HG03175 (cell line): Measurements from ENCODE around the gene SUGCT.

Experiments
- ATAC-seq: cut with Tn5 transposase; IDR thresholded peaks from one replicate; pipeline ENCODE4 v1.9.1; 2021; ENCODE audit warnings: mild to moderate bottlenecking, moderate library complexity; ENCODE audit not compliant: unreplicated experiment

SUGCT gene

DNA sequence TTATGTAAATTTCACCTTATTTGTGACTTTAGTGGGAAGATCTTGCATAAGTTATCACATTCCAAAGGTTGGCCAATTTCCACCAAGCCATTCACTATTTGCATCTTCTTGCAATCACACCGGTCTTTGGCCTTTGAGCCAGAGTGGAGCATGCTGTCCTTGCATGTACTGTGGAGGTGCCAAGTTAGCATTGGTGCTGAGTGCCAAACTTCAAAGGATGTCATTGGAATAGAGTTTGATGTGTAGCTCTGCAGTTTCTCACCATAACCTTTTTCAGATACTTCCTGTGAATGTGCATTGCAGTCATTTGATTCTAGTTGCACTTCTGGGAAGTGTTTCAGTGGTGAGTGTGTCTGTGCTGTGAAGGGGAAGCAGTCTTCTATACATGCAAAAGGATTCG, 620.6 kb downstream of the SUGCT start:
- no peak for ATAC-seq

DNA sequence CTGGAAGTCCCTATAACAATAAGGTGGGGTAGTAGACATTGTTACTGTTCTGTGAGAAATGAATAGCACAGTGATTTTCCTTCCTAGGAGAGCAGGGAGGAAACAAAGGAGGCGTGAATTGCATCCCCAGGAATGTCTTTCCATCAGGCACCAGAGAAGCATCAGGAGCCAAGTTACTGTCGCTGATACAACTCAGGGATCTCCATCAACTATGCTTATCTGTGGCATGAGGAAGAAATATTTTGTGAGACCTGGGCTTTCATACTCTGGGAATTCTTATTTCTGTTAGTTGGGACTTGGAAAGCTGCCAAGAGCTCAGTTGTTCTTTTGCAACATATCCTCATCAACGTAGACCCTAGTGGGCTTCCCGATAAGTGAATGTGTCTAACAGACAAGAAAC, 622.3 kb downstream of the SUGCT start:
- no peak for ATAC-seq

DNA sequence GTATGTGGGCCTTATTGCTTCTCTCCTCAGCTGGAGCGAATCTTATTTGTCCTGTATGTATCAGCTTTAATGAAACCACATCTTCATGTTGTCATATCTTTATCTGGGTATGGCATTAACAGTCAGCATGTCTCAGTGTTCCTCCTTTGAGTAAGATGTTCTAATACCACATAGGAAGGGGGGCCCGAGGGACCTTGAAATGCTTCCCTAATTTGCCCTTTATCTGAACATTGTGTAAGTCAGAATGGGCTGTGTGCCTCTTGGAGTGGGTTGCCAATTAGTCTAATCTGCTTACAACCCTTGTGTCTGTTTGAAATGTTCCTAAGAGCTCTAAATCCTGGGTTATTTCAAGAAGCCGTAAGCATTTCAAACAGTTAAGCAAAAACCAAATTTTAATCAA, 623.8 kb downstream of the SUGCT start:
- no peak for ATAC-seq

DNA sequence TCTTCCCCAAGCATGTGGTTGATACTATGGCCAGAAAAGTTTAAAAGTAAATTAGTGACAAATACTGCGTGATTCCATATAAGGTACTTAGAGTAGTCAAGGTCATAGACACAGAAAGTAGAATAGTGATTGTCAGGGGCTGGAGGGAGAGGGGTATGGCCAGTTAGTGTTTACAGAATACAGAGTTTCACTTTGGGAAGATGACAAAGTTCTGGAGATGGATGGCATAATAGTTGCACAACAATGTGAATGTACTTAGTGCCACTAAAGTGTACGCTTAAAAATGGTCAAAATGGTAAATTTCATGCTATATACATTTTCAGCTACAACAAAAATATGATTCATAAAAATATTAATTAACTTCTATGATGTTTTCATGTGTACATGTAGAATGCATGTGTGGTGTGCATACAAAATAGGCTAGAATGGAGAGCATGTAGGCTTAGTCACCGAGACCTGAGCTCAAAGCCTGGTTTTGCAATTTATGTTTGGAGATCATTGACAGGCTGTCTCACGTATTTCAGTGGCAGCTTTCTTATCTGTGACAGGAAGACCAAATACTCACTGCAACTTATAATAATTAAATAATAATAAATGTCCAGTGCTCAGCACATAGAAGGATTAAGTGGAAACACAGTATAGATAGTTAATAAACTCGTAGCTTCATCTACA, 625.6 kb downstream of the SUGCT start:
- ATAC-seq: no peak

DNA sequence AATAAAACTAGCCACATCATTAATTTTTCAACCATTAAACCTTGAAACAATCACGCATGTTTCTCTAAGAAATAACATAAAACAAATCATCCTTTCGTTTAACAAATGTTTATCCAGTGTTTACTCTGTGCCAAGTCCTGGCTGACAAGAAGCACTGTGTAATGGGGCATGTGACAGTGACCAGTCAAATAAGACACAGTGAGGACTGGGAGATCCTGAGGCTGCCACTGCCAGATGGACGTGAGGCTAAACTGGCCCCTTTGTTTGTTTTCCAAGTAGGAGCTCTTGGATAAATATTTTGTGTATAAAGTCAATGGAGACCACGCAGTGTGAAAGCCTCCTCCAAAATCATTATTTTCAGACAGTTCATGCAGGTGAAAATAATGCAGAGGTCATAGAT, 626.2 kb downstream of the SUGCT start:
- no peak for ATAC-seq

DNA sequence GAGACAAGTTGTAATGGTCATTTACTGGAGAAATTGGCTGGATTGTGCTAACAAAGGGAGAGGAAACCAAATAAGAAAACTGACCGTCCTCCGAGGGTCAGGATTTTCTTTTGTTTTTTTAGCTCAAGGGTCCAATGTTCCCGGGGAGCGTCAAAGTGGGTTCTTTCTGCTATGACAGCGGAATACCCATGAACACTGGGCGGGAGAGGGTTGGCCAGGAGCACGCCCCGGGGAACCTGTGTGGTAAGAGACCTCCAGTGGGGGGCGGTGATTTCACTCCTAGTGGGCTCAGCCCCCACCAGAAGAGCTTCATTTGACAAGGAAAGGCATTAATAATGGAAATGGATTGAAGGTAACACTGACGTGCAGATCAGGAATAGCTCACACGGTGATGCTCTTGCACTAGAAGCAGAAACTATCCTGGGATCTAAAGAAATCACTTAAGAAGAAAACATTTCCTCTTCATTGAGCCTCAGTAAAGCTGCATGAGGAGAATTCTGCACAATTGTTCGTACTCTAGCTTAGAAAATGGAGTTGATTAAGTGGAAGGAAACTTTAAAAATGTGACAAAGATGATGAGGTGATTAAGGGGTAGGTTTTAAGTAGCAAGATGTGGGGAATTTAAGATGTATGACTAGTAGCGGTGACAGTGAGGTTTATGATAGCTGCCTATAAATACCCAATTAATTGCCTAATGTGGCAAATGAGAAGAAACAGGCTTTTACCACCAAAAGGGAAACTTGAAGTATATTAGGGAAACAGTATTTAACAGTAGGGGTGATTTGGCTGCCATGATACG, 627.2 kb downstream of the SUGCT start:
- ATAC-seq: no peak

DNA sequence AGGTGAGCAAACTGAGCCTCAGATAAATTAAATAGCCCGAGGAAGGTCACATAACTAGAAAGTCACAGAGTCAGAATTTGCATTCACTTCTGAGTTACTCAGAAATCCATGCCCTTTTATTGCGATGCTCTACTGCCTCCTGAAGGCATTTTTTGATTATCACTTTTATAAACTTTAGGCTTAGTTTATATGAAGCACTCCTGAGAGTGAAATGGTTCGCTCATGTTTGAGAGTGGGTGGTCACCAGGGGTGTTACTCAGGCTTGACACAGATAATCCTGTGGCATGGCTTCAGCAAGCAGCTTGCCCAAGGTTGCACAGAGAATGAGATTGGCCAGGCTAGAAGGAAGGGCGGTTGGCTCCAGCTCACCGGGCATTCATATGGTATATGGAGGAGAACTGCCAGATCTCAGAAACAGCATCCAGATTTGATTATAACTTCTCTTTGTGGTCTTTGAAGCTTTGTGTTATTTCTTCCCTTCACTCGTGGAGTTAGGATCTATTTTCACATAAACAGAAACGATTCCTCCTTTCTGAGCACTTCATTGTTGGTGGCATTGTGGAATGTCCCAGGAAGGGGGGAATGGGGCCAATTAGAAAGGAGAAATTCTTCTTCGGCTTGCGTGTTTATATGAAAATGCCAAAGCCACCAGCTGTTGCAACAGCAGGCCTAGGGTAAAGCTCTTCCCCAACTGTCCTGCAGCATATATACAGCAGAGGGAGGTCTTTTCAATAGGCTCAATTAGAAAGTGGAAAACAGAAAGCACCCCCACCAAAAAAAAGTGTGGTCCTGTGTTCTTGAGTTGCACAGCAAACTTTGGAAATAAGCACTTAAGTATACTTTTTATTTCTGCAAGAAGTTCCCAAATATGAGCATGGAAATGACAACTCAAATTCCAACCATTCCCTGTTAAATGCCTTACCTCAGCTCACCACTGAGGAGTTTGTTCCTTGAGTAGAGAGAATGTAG, 628.8 kb downstream of the SUGCT start:
- ATAC-seq: no peak

DNA sequence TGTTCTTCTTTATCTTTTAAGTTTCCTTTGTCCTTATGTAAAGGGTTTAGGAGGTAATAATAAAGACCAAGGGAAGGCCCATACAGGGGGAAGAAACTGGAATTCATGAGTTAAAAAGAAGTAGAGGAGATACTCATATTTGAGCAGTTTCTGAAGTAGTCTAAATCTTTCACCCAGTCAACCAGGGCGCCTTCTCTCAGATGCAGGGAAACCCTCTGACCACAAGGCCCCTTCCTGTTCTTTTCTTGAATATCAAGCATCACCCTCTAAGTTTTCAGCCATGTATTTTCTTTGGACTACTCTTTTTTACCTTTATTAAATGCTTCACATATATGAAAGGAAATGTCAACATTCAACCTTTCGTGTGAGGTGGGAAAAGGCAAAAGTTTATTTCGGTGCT, 630.8 kb downstream of the SUGCT start:
- ATAC-seq: no peak

DNA sequence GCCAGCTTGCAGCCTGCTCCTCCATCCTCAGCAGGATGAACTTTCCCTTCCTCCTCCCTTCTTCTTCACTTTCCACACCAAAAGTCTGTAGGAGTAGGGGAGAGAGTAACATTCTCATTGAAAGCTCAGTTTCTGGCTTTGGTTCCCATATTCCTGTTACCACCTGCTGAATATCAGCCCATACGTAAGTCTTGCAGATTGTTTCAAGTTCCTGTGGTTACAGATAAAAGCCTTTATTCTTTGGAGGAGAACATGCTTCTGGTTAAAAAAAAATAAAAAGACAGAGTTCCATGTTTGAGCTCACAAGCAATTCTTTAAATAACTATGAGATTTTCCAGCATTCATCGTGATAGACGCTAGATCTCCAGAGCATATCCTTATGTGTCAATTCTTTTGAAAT, 637.3 kb downstream of the SUGCT start:
- ATAC-seq: no peak

DNA sequence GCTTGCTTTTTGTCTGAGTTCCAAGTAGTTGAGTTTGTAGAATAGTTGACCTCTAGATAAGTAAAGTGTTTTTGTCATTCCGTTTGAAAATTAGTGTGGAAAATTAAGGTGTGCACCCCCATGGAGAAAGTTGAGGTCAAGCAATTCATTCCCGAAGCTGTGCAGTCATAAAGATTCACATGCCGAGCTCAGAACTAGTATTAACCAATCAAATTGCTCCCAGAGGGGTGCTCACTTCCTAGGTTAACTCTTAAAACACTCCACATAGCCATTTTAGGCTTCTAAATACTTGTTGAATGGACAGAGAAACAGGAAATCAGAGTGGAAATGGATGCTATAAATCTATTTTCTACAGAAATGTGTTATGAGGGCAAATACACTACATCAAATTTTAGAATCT, 638.9 kb downstream of the SUGCT start:
- no peak for ATAC-seq

DNA sequence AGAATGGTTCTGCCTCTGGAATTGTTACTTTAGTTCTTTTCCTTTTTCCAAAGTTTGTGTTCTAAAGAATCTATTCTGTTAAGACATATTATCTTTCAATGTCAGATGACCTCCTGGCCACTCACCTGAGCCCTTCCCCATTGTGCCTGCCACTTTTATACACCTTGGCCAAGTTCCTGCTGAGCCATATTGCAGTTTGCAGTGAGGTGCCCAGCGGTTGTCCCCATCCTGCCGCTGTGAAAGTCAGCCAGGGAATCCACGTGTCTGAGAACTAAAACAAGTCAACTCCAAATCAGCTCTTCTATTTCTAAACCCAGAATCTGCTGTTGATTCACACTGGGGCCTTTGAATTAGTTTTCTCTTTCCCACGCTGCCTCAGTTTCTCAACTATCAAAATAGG, 641.1 kb downstream of the SUGCT start:
- ATAC-seq: no peak

DNA sequence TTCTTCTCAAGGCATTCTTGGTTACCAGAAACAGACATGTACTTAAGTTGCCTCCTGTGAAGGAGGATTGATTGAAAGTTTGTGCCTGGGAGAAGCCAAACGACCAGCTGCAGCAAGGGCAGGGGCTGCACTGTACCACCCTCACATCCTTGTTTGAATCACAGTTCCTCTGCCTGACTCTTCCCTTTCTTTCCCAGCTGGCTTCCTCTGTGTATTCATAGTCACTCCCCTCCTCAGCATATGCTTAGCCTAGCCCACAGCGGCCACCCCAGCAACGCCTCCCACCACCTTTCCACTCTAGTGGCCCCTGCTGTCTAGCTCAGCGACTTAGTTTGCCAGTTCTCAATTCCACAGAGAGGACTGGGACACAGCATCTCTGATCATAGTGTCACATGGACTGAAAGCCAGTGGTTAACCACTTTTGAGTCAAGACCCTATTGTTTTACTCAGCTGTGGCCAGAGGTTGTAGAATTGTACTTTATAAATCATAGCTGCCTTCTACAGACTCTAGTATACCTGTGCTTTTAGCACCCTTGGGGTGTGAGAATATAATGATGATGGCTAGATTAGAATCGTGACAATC, 643.0 kb downstream of the SUGCT start:
- ATAC-seq: no peak

DNA sequence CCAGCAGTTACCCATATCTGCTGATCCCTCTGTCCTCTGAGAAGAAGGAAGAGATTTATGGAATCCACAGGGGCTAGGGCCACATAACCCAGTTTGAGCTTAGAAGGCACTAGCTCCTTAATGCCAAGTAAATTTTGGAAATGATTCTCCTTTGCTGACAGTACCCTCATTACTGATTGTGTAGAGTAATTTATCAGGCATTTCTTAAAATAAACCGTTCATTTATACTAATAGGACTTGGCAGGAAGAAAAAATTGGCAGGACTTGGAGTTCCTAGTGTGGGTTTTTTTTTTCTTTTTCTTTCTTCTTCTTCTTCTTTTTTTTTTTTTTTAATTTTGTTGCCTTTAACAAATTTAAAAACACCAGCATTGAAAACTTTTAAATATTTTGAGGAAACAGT, 645.7 kb downstream of the SUGCT start:
- ATAC-seq: no peak

DNA sequence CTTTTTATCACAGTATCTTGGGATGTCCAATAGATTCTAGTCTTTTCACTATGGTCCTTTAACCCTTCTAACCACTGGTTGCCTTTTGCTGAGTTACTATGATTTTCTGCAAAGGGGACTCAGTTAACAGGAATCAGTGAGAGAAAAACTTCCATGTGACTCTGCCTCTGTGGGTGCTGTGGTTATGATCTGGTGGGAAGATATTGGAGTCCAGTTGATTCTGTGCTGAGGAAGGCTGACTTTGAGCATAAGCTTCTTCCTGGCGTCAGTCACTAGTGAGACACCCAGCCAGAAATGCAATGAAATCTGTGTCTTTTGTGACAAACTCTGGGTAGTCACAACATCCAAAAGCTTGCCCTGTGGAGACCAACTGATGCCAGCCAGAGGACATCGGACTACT, 648.0 kb downstream of the SUGCT start:
- ATAC-seq: no peak

DNA sequence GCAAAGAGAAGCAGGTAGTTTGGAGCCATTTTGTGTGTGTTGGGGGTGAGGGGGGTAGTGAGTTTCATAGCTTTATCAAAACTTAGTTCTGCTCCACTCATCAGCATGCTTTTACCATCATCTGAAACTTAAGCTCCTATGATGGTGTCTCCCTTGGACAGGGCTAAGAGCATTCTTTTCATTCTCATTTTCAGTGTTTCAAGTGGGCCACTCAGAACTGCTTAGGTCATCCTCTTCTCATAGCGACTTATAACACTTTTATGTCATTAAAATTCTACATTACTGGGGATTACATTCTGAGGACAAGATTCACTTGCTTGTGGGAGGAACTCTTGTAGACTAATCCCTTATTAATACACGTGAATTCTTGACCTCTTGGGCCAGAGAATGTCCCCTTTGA, 649.4 kb downstream of the SUGCT start:
- no peak for ATAC-seq

DNA sequence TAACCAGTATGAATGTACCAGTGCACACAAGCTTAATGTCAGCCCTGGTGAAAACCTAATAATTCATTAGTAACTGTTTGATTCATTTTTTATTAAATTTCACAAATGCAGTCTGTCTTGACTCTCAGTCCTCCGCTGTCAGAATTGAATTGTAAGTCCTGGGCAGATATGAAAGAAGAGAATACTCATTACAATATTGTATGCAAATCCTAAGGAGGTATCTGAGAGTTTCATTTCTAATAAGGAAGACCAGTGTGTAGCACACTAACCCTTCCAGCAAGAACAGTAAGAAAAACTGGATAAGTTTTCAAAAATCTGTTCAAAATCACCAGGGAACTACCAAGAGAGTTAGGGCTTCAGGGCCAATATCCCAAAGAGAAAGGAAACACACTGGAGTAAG, 652.1 kb downstream of the SUGCT start:
- ATAC-seq: no peak

DNA sequence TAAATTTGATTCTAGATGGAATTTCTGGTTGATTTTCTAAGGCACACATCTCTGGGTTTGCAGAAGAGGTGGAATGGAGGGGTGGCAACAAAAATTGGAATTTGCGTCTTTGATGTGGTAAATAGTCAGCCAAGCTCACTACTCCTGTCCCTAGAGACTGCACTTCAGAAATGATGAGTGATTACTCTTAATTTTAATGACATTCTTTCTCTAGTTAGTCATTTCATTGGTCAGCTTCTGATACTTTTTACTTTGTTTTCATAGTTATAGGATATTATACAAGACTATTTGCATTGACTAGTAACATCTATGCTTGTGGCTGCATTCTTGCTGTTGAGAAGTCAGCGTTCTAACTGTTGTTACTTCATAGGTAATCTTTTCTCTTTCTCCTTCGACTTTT, 658.3 kb downstream of the SUGCT start:
- no peak for ATAC-seq

DNA sequence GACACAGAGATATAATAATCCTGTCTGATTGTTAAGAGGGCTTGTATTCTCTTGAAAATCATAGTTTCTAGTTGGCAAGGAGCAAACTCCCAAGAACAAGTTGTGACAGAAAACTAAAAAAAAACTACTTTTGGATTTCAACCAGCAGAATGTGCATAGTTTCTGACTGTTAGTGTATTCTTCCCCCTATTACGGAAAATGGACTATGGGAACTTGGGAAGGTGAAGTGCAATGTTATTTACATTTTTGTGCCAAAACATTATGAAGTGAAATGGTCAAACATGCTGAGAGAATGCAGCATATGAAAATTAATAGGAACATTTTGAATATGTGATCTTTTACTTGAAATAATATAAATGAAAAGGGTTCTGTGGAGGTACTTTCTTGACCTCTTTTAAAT, 660.8 kb downstream of the SUGCT start:
- ATAC-seq: no peak

DNA sequence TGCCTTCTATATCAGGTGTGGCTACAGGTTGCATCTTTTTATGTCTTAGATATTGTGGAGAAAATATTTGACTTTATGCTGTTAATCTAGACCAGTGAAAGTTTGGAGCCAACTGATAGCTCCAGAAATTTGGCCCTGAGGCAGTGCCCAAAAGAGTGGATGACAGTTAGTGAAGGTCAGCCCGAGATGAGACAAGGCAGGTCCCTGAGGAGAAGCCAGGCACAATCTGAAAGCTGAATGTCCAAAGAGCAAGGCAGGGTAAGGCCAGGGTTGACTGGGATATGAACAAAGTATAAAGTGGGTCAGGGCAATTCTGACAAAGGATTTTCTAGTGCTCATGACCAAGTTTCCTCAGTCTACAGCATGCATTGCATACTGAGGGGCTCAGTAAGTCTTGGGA, 661.9 kb downstream of the SUGCT start:
- ATAC-seq: no peak

DNA sequence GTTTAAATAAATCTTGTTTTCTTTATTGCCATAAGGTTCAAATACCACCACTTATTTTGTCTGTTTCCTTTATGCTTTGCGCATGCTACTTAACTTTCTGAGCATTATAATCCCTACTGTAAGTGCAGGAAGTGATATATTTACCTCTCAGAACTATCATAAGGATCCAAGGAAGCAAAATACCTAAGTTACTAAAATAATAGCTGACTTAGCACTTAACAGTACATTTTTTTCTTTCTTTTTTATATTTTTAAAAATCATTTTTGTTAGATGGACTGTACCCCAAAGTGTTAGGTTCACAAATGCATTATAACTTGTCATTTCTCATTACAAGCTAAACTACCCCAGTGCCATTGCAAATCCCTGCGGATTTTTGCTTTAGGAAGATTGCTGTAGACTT, 663.8 kb downstream of the SUGCT start:
- ATAC-seq: no peak
